HG02973 (cell line): ENCODE data around the gene C1orf52.
A peak's percentile ranks its signal among the peaks of the same experiment; 100 is the strongest.

Experiments
- ATAC-seq: cut with Tn5 transposase; IDR thresholded peaks from one replicate; pipeline ENCODE4 v1.9.1; 2021; ENCODE audit warnings: moderate library complexity; ENCODE audit not compliant: unreplicated experiment

The C1orf52 gene

DNA sequence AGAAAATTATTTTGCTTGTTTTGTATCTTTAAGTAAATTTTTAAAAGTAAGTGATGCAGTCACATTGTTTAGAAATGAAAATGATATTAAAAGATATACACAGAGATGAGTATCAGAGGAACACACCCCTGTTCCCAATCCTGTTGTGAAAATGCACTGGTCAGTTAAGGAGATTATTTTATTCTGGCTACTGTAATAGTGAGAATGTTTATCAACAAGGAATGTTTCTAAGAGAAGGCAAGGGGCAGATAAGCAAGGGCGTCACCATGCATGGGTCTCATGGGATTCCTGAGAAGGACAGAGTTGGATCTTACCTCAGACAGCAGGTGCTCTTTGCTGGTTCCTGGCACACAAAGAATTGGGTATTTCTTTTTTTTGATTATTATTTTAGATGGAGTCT, 21.8 kb downstream of the C1orf52 start:
- no peak for ATAC-seq

- no peak for ATAC-seq
Observed at GRCh38 chr1:85230305-85230977, 29.0 kb downstream of the C1orf52 start.

DNA sequence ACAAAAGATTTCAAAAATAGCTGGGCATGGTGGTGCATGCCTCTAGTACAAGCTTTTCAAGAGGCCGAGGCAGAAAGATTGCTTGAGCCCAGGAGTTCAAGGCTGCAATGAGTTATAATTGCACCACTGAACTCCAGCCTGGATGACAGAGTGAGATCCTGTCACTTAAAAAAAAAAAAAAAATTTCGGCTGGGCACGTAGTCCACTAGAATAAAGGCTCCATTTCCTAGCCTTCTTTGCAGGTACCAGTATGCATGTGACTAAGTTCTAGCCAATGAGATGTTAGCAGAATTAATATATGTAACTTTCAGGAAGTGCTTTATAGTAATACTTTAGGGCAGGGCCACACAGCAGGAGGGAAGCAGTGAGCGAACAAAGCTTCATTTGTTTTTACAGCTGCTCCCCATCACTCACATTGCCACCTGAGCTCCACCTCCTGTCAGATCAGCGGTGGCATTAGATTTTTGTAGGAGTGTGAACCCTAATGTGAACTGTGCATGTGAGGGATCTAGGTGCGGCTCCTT, 29.8 kb downstream of the C1orf52 start:
- no peak for ATAC-seq

GRCh38 chr1:85228972-85229371, 30.5 kb downstream of the C1orf52 start:
- ATAC-seq = no peak

DNA sequence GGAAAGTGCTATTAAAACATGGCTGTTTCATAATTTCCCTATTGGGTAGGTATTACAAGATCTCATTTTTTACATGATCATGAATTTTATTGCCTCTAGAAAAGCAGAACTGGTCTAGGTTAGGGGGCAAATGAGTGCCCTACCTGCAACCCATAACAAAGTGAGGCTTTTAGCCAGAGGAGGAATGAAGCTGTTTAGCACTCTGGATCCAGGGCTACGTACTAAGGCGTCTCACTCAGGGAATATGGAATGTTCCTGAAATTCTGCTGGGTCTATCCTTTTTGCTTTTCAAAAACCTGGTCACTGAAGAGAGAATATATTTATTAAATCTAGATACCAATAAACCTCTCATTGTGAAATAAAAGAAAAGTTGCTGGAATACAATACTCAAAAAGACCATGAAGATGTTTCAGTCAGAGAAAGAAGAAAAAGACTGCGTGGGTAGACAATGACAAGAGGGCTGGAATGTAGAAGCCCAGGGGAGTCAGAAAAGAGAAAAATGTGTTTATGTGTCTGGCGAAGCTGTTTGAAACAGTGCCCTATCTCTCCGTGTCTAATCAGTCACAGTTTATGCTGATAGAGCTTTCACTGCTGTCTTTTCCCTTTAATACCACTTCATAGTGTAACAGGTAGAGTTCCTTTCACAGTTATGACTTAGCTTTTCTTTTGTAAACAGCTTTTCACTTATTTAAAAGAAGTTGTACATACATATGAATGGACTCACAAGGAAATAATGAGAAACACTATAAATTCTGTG, 33.7 kb downstream of the C1orf52 start:
- ATAC-seq = no peak

DNA sequence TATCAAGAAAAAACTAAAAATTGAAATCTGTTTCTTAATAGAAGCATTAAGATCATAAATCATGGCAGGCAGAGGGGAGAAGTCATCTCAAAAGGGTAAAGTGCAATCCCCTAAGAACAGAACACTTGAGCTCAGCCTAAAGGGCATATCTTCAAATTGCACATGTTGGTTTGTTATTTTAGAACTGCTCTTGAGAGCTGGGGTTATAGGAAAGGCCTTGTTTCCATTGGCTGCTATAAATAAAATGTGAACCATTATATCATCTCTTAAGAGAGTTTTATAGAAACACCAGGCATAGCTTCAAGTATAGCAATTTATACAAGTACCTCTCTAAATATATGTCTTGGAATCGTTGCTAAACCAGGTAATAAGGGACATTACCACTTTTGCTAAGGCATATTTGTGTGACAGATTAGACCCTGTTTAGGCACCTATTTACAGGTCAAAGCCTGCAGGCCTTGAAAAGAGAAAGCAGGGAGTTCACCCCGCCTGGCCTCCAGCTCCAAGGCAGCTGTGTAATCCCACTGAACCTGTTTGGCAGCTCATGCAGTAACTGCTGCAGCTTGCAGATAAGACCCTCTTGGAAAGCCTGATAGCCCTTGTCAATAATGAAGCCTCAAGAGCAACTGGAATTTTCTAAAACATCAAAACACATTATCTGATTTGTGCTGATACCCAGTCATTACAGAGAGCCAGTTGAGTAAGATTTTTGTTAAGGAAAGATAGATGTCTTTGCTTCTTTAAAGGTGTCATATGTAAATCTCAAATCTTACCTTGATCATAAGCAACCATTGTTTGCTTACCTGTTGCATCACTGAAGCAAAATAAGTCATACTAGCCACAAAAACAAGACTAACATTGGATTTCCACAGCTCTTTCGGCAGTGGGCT, 34.5 kb downstream of the C1orf52 start:
- ATAC-seq = no peak

DNA sequence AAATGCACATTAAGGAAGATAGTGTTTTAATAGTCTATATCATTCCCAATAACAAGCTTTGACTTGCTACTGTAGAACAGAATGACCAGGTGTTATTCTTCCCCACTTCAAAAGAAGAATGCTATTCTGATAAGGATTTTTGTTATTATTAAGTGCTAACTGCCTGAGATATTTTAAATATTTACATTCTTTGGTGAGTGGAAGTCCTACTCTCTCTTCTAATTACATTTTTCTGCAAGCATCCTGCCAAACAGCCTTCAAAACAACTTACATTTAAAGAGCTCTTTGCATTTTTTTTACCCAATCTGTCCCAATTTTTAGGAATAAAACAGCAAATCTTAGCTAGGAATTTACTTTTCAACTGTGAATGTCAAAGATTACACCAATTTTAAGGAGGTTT, 35.2 kb downstream of the C1orf52 start:
- no peak for ATAC-seq

DNA sequence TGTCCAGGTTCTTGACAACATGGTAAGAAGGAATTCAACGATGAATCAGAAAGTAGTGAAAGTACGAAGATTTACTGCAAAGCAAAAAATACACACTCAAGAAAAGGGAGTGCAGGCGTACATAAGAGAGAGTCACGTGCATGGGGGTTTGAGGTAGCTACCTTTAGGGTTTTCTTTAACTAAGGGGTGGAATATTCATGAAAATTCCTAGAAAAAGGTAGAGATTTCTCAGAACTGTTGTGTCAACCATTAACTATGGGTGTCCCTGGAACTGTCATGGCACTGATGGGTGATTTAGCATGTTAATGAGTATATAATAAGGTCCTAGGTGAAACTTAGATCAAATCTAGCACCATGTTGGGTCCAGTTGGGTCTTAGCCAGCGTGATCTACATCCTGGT, 36.1 kb downstream of the C1orf52 start:
- no peak for ATAC-seq

DNA sequence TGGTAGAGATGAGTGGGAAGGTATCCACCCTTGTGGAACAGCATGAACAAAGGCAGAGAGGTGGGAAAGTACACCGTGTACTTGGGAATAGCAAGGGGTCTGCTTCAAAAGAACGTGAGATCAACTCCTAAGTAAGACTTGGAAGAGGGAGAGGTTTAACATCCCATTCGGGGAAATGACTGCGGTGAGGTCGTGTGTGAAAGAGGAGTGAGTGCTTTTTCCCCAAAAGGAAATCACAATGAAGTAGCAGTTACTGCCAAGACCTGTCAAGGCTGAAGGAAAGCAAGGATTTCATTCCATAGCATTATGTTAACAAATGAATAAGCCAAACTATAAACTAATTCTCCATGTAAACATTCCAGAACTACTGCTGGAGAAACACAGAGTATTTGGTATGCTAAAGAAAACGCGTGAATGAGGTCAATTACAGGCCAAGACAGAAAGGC, 38.7 kb downstream of the C1orf52 start:
- ATAC-seq = no peak

- ATAC-seq = no peak
Observed at GRCh38 chr1:85219853-85220610, 39.4 kb downstream of the C1orf52 start.

- ATAC-seq = no peak
Observed at GRCh38 chr1:85216697-85217096, 42.8 kb downstream of the C1orf52 start.

- ATAC-seq = no peak
Observed at GRCh38 chr1:85214654-85215053, 44.8 kb downstream of the C1orf52 start.

DNA sequence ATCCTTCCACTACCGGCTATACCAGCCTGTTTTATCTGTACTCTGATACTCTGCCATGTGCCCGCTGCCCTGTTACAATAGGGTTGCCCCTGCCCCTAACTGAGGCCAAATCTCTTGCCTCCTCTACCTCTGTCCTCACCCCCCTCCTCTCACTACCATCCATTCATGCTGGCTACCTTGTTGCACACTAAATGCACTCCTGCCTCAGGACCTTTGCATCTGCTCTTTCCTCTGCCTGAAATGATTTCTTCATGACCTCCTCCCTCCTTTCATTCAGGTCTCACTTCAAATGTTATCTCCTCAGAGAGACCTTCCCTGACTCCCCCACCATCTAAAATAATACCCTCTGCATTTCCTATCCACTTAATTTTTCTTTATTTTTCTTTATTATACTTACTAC, 51.0 kb downstream of the C1orf52 start:
- no peak for ATAC-seq

DNA sequence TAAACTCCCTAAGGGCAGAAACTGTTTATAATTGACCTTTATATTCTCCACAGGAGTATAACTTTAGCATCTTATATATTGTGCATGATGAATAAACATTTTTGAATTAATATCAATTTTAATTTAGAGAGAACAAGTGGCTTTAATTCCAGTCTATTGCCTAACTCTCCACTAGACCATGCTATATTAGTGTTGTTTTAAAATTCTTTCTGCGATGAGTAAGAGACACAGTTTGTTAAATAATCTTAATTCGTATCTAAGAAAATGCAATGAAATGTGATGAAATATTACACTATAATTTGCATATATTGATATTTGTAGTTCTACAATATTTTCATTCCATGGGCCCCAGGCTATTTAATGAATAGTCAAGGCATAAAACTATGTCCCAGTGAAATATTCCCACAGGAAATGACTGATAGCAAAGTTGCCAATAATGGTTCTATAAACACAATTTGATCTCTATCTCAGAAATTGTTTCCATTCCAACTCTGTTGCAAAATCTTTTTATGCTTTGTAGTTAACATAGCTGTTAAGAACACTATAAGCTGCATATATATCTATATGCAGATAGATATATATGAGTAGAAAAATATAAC, 55.8 kb downstream of the C1orf52 start:
- no peak for ATAC-seq

GRCh38 chr1:85202864-85203255, 56.6 kb downstream of the C1orf52 start:
- ATAC-seq = no peak

- ATAC-seq = no peak
Observed at GRCh38 chr1:85202092-85202863, 57.2 kb downstream of the C1orf52 start.

GRCh38 chr1:85201340-85202091, 57.9 kb downstream of the C1orf52 start:
- peak; percentile 43 for ATAC-seq

- peak; percentile 75 for ATAC-seq
Observed at GRCh38 chr1:85200463-85201339, 58.8 kb downstream of the C1orf52 start, which contains the start of gene SYDE2. Gene SYDE2, minus strand, starts transcription at chr1:85201016. Its CDS starts 20 bp downstream, at chr1:85200996.
